K562 (cell line): Measurements from ENCODE around the gene UBAP1L. TPM values are rescaled to one million over a fixed set of nuclear protein-coding genes. Genes with fewer than 3 reads are reported as not detected.

Experiments
- ATAC-seq: fragments of 200-7000 bp; cut with Tn5 transposase; 3 replicates; pipeline ENCODE4 v1.9.1; 2020; ENCODE audit warnings: moderate library complexity
- BruUV-seq: library from RNA; stranded (reverse); fragments of 400-500 nt; replicated peaks from 2 replicates; lab custom pipeline; 2021; lab: Mats Ljungman, UMichigan
- CTCF ChIA-PET: fragments of 300-600 bp; formaldehyde crosslinking; extraction: SDS; loops from one replicate; lab custom pipeline; 2021; ENCODE audit warnings: low intra/inter-chr PET ratio; lab: Yijun Ruan, JAX
- POLR2A ChIA-PET: fragments of 300-600, 350-650 bp; sonication (Branson Sonifier 250); formaldehyde crosslinking; extraction: SDS; loops from one replicate; lab custom pipeline; 2021; ENCODE audit warnings: antibody characterized with exemption, inconsistent platforms; lab: Yijun Ruan, JAX
- DNase-seq, 4 experiments: peaks; one replicate each; pipeline versions ENCODE4 v3.0.0 to v3.0.0-alpha.2; 2011 to 2018; ENCODE audit warnings: low spot score in 3 of 4, mixed read lengths in 3 of 4; ENCODE audit errors: extremely low read depth in 1 of 4
- FAIRE-seq: peaks from 2 replicates; lab custom pipeline; 2011; peaks lifted over from hg19 to GRCh38; lab: Jason Lieb, UNC
- H2AFZ ChIP-seq: 2 replicates; pipeline ENCODE4 v1.6.0; 2011; ENCODE audit warnings: low read depth, low read length, control low read depth, inconsistent platforms
- H3K27ac ChIP-seq: fragments of 200-600 bp; 3 replicates; pipeline ENCODE4 v1.8.0; 2011; ENCODE audit warnings: low read depth, mild to moderate bottlenecking, control low read depth, inconsistent platforms, low read length, moderate library complexity, mixed read lengths; ENCODE audit errors: extremely low read depth
- H3K27me3 ChIP-seq, 2 experiments: fragments of 300-600 bp in 1 of 2; 2 replicates in 1 of 2; 3 replicates in 1 of 2; pipeline versions ENCODE4 v1.6.0 to v1.8.0; 2011; ENCODE audit warnings: inconsistent platforms in 2 of 2, low read length in 2 of 2, mild to moderate bottlenecking in 1 of 2, mixed read lengths in 1 of 2, moderate library complexity in 1 of 2; ENCODE audit not compliant: control insufficient read depth in 2 of 2, insufficient read depth in 2 of 2
- H3K36me3 ChIP-seq: fragments of 300-600 bp; 3 replicates; pipeline ENCODE4 v1.8.0; 2011; ENCODE audit warnings: mild to moderate bottlenecking, low read length, inconsistent platforms; ENCODE audit not compliant: control insufficient read depth, insufficient read depth
- H3K4me1 ChIP-seq, 2 experiments: fragments of 200-600 bp in 1 of 2; replicated peaks in 1 of 2; 2 replicates in 1 of 2; 3 replicates in 1 of 2; pipeline versions ENCODE4 v1.5.1 to v1.8.0; 2011; ENCODE audit warnings: inconsistent platforms in 2 of 2, low read length in 2 of 2, mild to moderate bottlenecking in 1 of 2, mixed read lengths in 1 of 2, moderate library complexity in 1 of 2; ENCODE audit not compliant: control insufficient read depth in 2 of 2, insufficient read depth in 2 of 2
- H3K4me2 ChIP-seq: 2 replicates; pipeline ENCODE4 v1.6.1; 2011; ENCODE audit warnings: low read length, control low read depth, inconsistent platforms, mixed read lengths; ENCODE audit not compliant: insufficient read depth
- H3K4me3 ChIP-seq: fragments of 200-600 bp; sonication (generic), shearing (Covaris generic); 2 replicates; pipeline ENCODE4 v1.5.1; 2016; ENCODE audit warnings: control low read depth, inconsistent platforms
- H3K79me2 ChIP-seq: fragments of 200-600 bp; 3 replicates; pipeline ENCODE4 v1.8.0; 2011; ENCODE audit warnings: low read length, inconsistent platforms; ENCODE audit not compliant: control insufficient read depth, insufficient read depth
- H3K9ac ChIP-seq, 2 experiments: 2 replicates each; pipeline versions ENCODE4 v1.6.0 to v1.6.1; 2011; ENCODE audit warnings: low read depth in 2 of 2, low read length in 2 of 2, control low read depth in 1 of 2, inconsistent platforms in 1 of 2, mild to moderate bottlenecking in 1 of 2, mixed read lengths in 1 of 2; ENCODE audit not compliant: insufficient read depth in 1 of 2
- H3K9me1 ChIP-seq: one replicate; pipeline ENCODE4 v1.6.0; 2011; ENCODE audit warnings: inconsistent platforms, mild to moderate bottlenecking, low read length, moderate library complexity; ENCODE audit not compliant: control insufficient read depth, insufficient read depth
- H3K9me3 ChIP-seq: replicated peaks from 2 replicates; pipeline ENCODE4 v1.5.1; 2011; ENCODE audit warnings: low read depth, low read length, inconsistent platforms; ENCODE audit not compliant: control insufficient read depth, insufficient read depth
- H4K20me1 ChIP-seq: replicated peaks from 2 replicates; pipeline ENCODE4 v1.6.1; 2011; ENCODE audit warnings: low read length, inconsistent platforms, mixed read lengths; ENCODE audit not compliant: control insufficient read depth, insufficient read depth
- BCL6 ChIP-seq: fragments of 250-450 bp; sonication (Bioruptor Pico); IDR thresholded peaks from 2 replicates; pipeline ENCODE4 v1.4.0; 2020
- CBFB ChIP-seq: sonication (generic); formaldehyde crosslinking; IDR thresholded peaks from 2 replicates; pipeline ENCODE4 v1.4.0; 2020; ENCODE audit warnings: mild to moderate bottlenecking, missing genetic modification reagents
- DEAF1 ChIP-seq: fragments of 450-650 bp; formaldehyde crosslinking; IDR thresholded peaks from 2 replicates; pipeline ENCODE4 v1.4.0; 2020; ENCODE audit warnings: mild to moderate bottlenecking, moderate library complexity
- EP300 ChIP-seq: IDR thresholded peaks from 2 replicates; pipeline ENCODE4 v1.6.1; 2012; ENCODE audit warnings: low read length, improper control_type of control experiment
- EWSR1 ChIP-seq: fragments of 450-650 bp; IDR thresholded peaks from 2 replicates; pipeline ENCODE4 v1.6.1; 2018; ENCODE audit warnings: borderline replicate concordance, mild to moderate bottlenecking, low read depth, moderate library complexity; ENCODE audit not compliant: partially characterized antibody
- HOXB6 ChIP-seq: fragments of 250-450 bp; sonication (Bioruptor Pico); IDR thresholded peaks from 2 replicates; pipeline ENCODE4 v1.5.1; 2022; ENCODE audit warnings: mild to moderate bottlenecking, borderline replicate concordance
- NBN ChIP-seq: fragments of 450-650 bp; IDR thresholded peaks from 2 replicates; pipeline ENCODE4 v1.6.1; 2016; ENCODE audit warnings: low read depth, mild to moderate bottlenecking
- NCOA1 ChIP-seq: fragments of 450-650 bp; IDR thresholded peaks from 2 replicates; pipeline ENCODE4 v1.6.1; 2016; ENCODE audit warnings: low read depth
- SMARCB1 ChIP-seq: IDR thresholded peaks from 2 replicates; pipeline ENCODE4 v1.6.1; 2011; ENCODE audit warnings: improper control_type of control experiment, low read depth; ENCODE audit not compliant: insufficient read length
- TAF7 ChIP-seq: fragments of 450-650 bp; IDR thresholded peaks from 2 replicates; pipeline ENCODE4 v1.6.1; 2016; ENCODE audit warnings: missing genetic modification characterization, missing compliant biosample characterization
- TFE3 ChIP-seq: fragments of 450-650 bp; formaldehyde crosslinking; IDR thresholded peaks from 2 replicates; pipeline ENCODE4 v1.4.0; 2020; ENCODE audit warnings: mild to moderate bottlenecking, mixed read lengths
- ZBTB43 ChIP-seq: sonication (generic); formaldehyde crosslinking; IDR thresholded peaks from 2 replicates; pipeline ENCODE4 v1.8.0; 2023; ENCODE audit warnings: mild to moderate bottlenecking, missing genetic modification reagents
- ZNF133 ChIP-seq: fragments of 250-450 bp; sonication (Bioruptor Pico); IDR thresholded peaks from 2 replicates; pipeline ENCODE4 v1.4.0; 2020; ENCODE audit warnings: mild to moderate bottlenecking
- ZNF174 ChIP-seq: fragments of 250-450 bp; sonication (Bioruptor Pico); IDR thresholded peaks from 2 replicates; pipeline ENCODE4 v1.4.0; 2020; ENCODE audit warnings: mild to moderate bottlenecking
- ZNF280A ChIP-seq: fragments of 450-650 bp; IDR thresholded peaks from 2 replicates; pipeline ENCODE4 v1.6.1; 2018; ENCODE audit warnings: mild to moderate bottlenecking, low read depth; ENCODE audit not compliant: partially characterized antibody
- ZNF384 ChIP-seq: IDR thresholded peaks from 2 replicates; pipeline ENCODE4 v1.6.1; 2012; ENCODE audit warnings: low read depth, low read length, improper control_type of control experiment
- ZNF436 ChIP-seq: fragments of 250-450, 450-650 bp; sonication (Bioruptor Pico); formaldehyde crosslinking; IDR thresholded peaks from 2 replicates; pipeline ENCODE4 v1.7.0; 2020; ENCODE audit warnings: mild to moderate bottlenecking
- WGBS: fragments of 100-300 bp; shearing (Covaris generic); methylation state at CpG from one replicate; pipeline ENCODE4 v1.1.6; 2016; ENCODE audit warnings: low coverage, mixed read lengths; ENCODE audit not compliant: insufficient coverage; ENCODE audit errors: missing lambda C conversion rate; 5-methylcytosine and 5-hydroxymethylcytosine counted together
- in situ Hi-C: fragments of 300-500 bp; cut with MboI; formaldehyde crosslinking; loops from 4 replicates; pipeline ENCODE4 v1.15.0; 2018; ENCODE audit warnings: inconsistent platforms, mixed read lengths
- intact Hi-C: fragments of 100-400 bp; cut with micrococcal nuclease; formaldehyde crosslinking; loops from 2 replicates; pipeline ENCODE4 v1.14.2; 2022
- polyA plus RNA-seq, 8 experiments: library from polyadenylated mRNA; depleted of rRNA in 4 of 8; stranded (reverse) in 5 of 8; unstranded in 3 of 8; fragments of >200 nt; fragmentation: Nextera tagmentation in 2 of 8; fragmentation: Illumina TruSeq in 1 of 8; extraction: Ambion mirVana in 2 of 8; extraction: Trizol in 1 of 8; gene quantifications; 2 replicates each; pipeline versions ENCODE4 v1.2.1 to v1.2.3, GENCODE V29; 2011 to 2014; ENCODE audit warnings: inconsistent platforms in 1 of 8, missing spikeins in 1 of 8
- total RNA-seq, 7 experiments: library from RNA; depleted of rRNA in 6 of 7; stranded (reverse); fragments of >200 nt in 6 of 7; fragmentation: Illumina TruSeq in 2 of 7; extraction: Trizol in 2 of 7; gene quantifications; 2 replicates each; pipeline versions ENCODE4 v1.2.1 to v1.2.3, GENCODE V29; 2011 to 2021; ENCODE audit warnings: low replicate concordance in 1 of 7

Gene UBAP1L
- total and polyA plus RNA-seq, 9 of the 15 experiments (the other 6 are each of a cell fraction or from before 2014, with no cell fraction given) = 0.16 to 0.71 (median 0.41) TPM; not detected in 2

- Histone ChIP-seq H3K36me3 (no peaks in the 10 kb centered on the region), H3K9me1 (no peaks in the 10 kb centered on the region), H3K9ac (peak overlapping the region in 1 of 2 experiments; percentile 69; a peak in 1 of 4 replicates), H2AFZ (no peak overlapping the region), H3K27me3 (peaks cover 20 to 36% of the 10 kb centered on the region in 2 experiments), H3K4me2 (no peak overlapping the region), H3K79me2 (no peaks in the 10 kb centered on the region), H4K20me1 (peaks cover 8% of the 10 kb centered on the region), H3K4me3 (no peak overlapping the region), H3K4me1 (peaks cover 0 to 4% of the 10 kb centered on the region in 2 experiments; a peak in 1 of 5 replicates), H3K9me3 (no peaks in the 10 kb centered on the region), H3K27ac (no peak overlapping the region)
- in situ Hi-C loops = no loop called here
- CTCF ChIA-PET = interaction anchor here (0.8 to 3.3 kb wide), 2 partner anchors 55 to 357 kb away, joined by 3 to 17 read pairs; no protein-coding TSS in a partner anchor
- FAIRE-seq (no peak), ATAC-seq (no peak), DNase-seq (no peak)
- POLR2A ChIA-PET = interaction anchor here (0.6 kb wide), 1 partner anchor 12 kb away, joined by 4 read pairs; no protein-coding TSS in a partner anchor
- 24% methylated on average over 13 of the region's 13 CpGs for WGBS
- no TSS peak for BruUV-seq
- intact Hi-C loops = loop anchor here (5.0 kb wide), 1 partner anchor 56 kb away; no protein-coding TSS in a partner anchor
- no peak for TF ChIP-seq NCOA1
- no peak for TF ChIP-seq BCL6
- no peak for TF ChIP-seq TAF7 (tag)
- TF ChIP-seq HOXB6 (CRISPR knock-in tag) = no peak
- no peak for TF ChIP-seq DEAF1
- TF ChIP-seq EP300 = no peak
- TF ChIP-seq TFE3 = no peak
- TF ChIP-seq ZNF174 (CRISPR knock-in tag) = no peak
- no peak for TF ChIP-seq ZNF384
- no peak for TF ChIP-seq SMARCB1
- no peak for TF ChIP-seq NBN
- TF ChIP-seq ZBTB43 = no peak
- no peak for TF ChIP-seq ZNF133
- no peak for TF ChIP-seq ZNF280A
- TF ChIP-seq ZNF436 (CRISPR knock-in tag) = no peak
- no peak for TF ChIP-seq EWSR1
- no peak for TF ChIP-seq CBFB (CRISPR knock-in tag)
Observed at GRCh38 chr15:65087873-65088642, 26.9 kb downstream of the UBAP1L start.
